Activated T-helper 9 cell treated with anti-CD3 and anti-CD28 coated beads, Interleukin-2, amount 50 U/mL, for 16 hours (primary cell): Measurements from ENCODE around the gene SPAG4.

ENCODE experiments used
- DNase-seq: peaks from one replicate; pipeline ENCODE4 v3.0.0-alpha.2; 2020; ENCODE audit warnings: low read depth

SPAG4 gene

GRCh38 chr20:35660122-35660937, 44.7 kb downstream of the SPAG4 start:
- DNase-seq: no peak

DNA sequence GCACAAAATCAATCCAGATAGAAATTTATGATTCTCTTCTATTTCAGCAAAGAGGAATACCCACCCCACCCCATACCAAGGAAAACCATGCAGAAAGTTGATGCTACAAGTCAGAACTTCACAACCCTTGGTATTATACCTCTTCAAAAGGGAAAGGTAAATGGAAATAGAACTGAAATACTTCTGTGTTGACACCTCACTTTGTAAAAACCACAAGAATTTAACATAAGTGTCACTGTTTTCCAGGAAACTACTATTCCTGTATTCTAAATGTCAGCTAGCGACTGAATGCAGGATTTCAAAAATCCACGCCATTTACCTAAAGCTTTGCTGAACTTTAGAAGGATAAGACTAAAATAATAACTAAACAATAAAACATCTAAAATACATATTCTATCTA, 45.4 kb downstream of the SPAG4 start:
- DNase-seq: no peak

GRCh38 chr20:35661908-35662307, 46.3 kb downstream of the SPAG4 start:
- DNase-seq: no peak

DNA sequence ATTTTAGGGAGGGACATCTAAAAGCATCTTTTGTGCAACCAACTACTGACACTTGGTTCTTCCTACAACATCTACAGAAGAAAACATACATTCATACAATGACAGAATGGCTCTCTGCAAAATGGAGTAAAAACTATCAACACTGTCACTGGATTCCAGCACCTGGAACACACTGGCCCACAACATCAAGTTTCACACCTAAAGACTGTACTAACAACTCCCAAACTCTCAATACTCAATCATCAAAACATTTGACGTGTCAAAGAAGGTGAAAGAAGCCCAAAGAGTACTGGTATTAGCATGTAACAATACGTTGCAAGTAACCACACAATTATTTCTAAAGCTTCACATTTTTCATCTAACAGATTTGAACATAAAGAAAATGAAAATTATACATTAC, 46.9 kb downstream of the SPAG4 start:
- no peak for DNase-seq

DNA sequence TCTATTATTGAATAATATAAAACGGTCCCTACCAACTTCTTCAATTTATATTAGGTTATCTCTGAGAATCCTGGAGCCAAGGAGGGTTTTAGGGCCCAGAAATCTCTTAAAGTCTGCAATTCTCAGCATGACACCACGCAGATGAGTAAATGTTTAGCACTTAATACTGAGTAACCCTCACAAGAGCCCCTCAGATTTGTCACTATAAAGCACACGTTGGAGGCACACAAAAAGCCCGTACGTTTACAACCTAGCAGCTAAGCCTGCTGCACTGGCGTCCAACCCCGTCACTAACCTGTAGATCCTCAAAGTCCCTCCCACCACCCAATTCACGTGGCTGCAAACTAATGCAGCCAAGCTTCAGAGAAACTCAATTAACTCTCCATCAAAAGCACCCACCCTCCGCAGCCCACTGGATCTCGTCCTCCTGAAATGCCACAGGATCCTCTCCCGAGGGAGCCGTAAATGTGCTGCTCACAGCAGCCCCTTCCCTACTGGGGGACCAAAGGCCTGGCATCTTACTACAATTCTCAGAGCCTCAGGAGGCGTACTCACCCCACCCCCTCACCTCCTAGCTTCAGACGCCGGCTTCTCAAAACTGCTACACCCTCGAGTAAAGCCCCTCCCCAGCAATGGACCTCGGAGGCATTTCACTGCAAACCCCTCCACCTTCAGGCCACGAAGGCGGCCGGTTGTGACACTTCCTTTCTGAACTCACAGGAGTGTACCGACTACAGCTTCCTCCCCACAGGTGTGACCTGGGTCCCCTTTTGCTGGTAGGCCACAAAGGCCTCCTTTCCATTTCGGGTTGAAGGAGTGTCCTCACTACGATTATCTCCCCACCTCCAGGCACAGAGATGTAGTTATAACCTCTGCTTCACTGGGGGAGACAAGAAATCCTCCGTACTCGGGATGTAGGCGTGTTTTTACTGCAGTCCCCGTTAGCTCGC, 48.2 kb downstream of the SPAG4 start:
- DNase-seq: peak; percentile 41

GRCh38 chr20:35664466-35665206, 49.0 kb downstream of the SPAG4 start, which contains the start of the genes CPNE1 and RBM12:
CPNE1 (minus strand) TSS chr20:35664900; CDS start chr20:35632923, 31,977 bp downstream.
RBM12 (minus strand) TSS chr20:35664900; CDS start chr20:35655322, 9,578 bp downstream.
- DNase-seq: peak; percentile 91

DNA sequence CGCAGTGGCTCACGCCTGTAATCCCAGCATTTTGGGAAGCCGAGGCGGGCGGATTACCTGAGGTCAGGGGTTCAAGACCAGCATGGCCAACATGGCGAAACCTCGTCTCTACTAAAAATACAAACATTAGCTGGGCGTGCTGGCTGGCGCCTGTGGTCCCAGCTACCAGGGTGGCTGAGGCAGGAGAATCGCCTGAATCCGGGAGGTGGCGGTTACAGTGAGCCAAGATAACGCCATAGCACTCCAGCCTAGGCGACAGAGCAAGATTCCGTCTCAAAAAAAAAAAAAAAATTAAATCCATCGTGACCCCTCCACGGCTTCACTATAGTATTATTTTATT, 50.3 kb downstream of the SPAG4 start:
- DNase-seq: no peak

- DNase-seq: no peak
Observed at GRCh38 chr20:35669221-35669620, 53.6 kb downstream of the SPAG4 start.

GRCh38 chr20:35669681-35670080, 54.1 kb downstream of the SPAG4 start:
- no peak for DNase-seq
